K562 (cell line): ENCODE data around the gene CACNA1C. TPM values are rescaled to one million over a fixed set of nuclear protein-coding genes. Genes with fewer than 3 reads are reported as not detected.

Experiments
- ATAC-seq: fragments of 200-7000 bp; cut with Tn5 transposase; 3 replicates; pipeline ENCODE4 v1.9.1; 2020; ENCODE audit warnings: moderate library complexity
- BruUV-seq: library from RNA; stranded (reverse); fragments of 400-500 nt; replicated peaks from 2 replicates; lab custom pipeline; 2021; lab: Mats Ljungman, UMichigan
- CTCF ChIA-PET: fragments of 300-600 bp; formaldehyde crosslinking; extraction: SDS; loops from one replicate; lab custom pipeline; 2021; ENCODE audit warnings: low intra/inter-chr PET ratio; lab: Yijun Ruan, JAX
- POLR2A ChIA-PET: fragments of 300-600, 350-650 bp; sonication (Branson Sonifier 250); formaldehyde crosslinking; extraction: SDS; loops from one replicate; lab custom pipeline; 2021; ENCODE audit warnings: antibody characterized with exemption, inconsistent platforms; lab: Yijun Ruan, JAX
- DNase-seq, 4 experiments: peaks; one replicate each; pipeline versions ENCODE4 v3.0.0 to v3.0.0-alpha.2; 2011 to 2018; ENCODE audit warnings: low spot score in 3 of 4, mixed read lengths in 3 of 4; ENCODE audit errors: extremely low read depth in 1 of 4
- FAIRE-seq: peaks from 2 replicates; lab custom pipeline; 2011; peaks lifted over from hg19 to GRCh38; lab: Jason Lieb, UNC
- H2AFZ ChIP-seq: 2 replicates; pipeline ENCODE4 v1.6.0; 2011; ENCODE audit warnings: low read depth, low read length, control low read depth, inconsistent platforms
- H3K27ac ChIP-seq: fragments of 200-600 bp; 3 replicates; pipeline ENCODE4 v1.8.0; 2011; ENCODE audit warnings: low read depth, mild to moderate bottlenecking, control low read depth, inconsistent platforms, low read length, moderate library complexity, mixed read lengths; ENCODE audit errors: extremely low read depth
- H3K27me3 ChIP-seq, 2 experiments: fragments of 300-600 bp in 1 of 2; 2 replicates in 1 of 2; 3 replicates in 1 of 2; pipeline versions ENCODE4 v1.6.0 to v1.8.0; 2011; ENCODE audit warnings: inconsistent platforms in 2 of 2, low read length in 2 of 2, mild to moderate bottlenecking in 1 of 2, mixed read lengths in 1 of 2, moderate library complexity in 1 of 2; ENCODE audit not compliant: control insufficient read depth in 2 of 2, insufficient read depth in 2 of 2
- H3K36me3 ChIP-seq: fragments of 300-600 bp; 3 replicates; pipeline ENCODE4 v1.8.0; 2011; ENCODE audit warnings: mild to moderate bottlenecking, low read length, inconsistent platforms; ENCODE audit not compliant: control insufficient read depth, insufficient read depth
- H3K4me1 ChIP-seq, 2 experiments: fragments of 200-600 bp in 1 of 2; replicated peaks in 1 of 2; 2 replicates in 1 of 2; 3 replicates in 1 of 2; pipeline versions ENCODE4 v1.5.1 to v1.8.0; 2011; ENCODE audit warnings: inconsistent platforms in 2 of 2, low read length in 2 of 2, mild to moderate bottlenecking in 1 of 2, mixed read lengths in 1 of 2, moderate library complexity in 1 of 2; ENCODE audit not compliant: control insufficient read depth in 2 of 2, insufficient read depth in 2 of 2
- H3K4me2 ChIP-seq: 2 replicates; pipeline ENCODE4 v1.6.1; 2011; ENCODE audit warnings: low read length, control low read depth, inconsistent platforms, mixed read lengths; ENCODE audit not compliant: insufficient read depth
- H3K4me3 ChIP-seq: fragments of 200-600 bp; sonication (generic), shearing (Covaris generic); 2 replicates; pipeline ENCODE4 v1.5.1; 2016; ENCODE audit warnings: control low read depth, inconsistent platforms
- H3K79me2 ChIP-seq: fragments of 200-600 bp; 3 replicates; pipeline ENCODE4 v1.8.0; 2011; ENCODE audit warnings: low read length, inconsistent platforms; ENCODE audit not compliant: control insufficient read depth, insufficient read depth
- H3K9ac ChIP-seq, 2 experiments: 2 replicates each; pipeline versions ENCODE4 v1.6.0 to v1.6.1; 2011; ENCODE audit warnings: low read depth in 2 of 2, low read length in 2 of 2, control low read depth in 1 of 2, inconsistent platforms in 1 of 2, mild to moderate bottlenecking in 1 of 2, mixed read lengths in 1 of 2; ENCODE audit not compliant: insufficient read depth in 1 of 2
- H3K9me1 ChIP-seq: one replicate; pipeline ENCODE4 v1.6.0; 2011; ENCODE audit warnings: inconsistent platforms, mild to moderate bottlenecking, low read length, moderate library complexity; ENCODE audit not compliant: control insufficient read depth, insufficient read depth
- H3K9me3 ChIP-seq: replicated peaks from 2 replicates; pipeline ENCODE4 v1.5.1; 2011; ENCODE audit warnings: low read depth, low read length, inconsistent platforms; ENCODE audit not compliant: control insufficient read depth, insufficient read depth
- H4K20me1 ChIP-seq: replicated peaks from 2 replicates; pipeline ENCODE4 v1.6.1; 2011; ENCODE audit warnings: low read length, inconsistent platforms, mixed read lengths; ENCODE audit not compliant: control insufficient read depth, insufficient read depth
- BRF1 ChIP-seq: IDR thresholded peaks from 3 replicates; pipeline ENCODE4 v1.6.1; 2011; ENCODE audit warnings: borderline replicate concordance, mild to moderate bottlenecking; ENCODE audit not compliant: insufficient read length; ENCODE audit errors: extremely low read depth
- CHD2 ChIP-seq: IDR thresholded peaks from 2 replicates; pipeline ENCODE4 v1.6.1; 2011; ENCODE audit warnings: low read depth, low read length
- CREBBP ChIP-seq: IDR thresholded peaks from one replicate; pipeline ENCODE4 v1.6.1; 2012; ENCODE audit warnings: low read depth, mild to moderate bottlenecking, control low read depth, inconsistent platforms, low read length
- ELF2 ChIP-seq: fragments of 250-450 bp; sonication (Bioruptor Pico); IDR thresholded peaks from 2 replicates; pipeline ENCODE4 v1.5.0; 2021; ENCODE audit warnings: mild to moderate bottlenecking
- FIP1L1 ChIP-seq: fragments of 200-400 bp; formaldehyde crosslinking; IDR thresholded peaks from 2 replicates; pipeline ENCODE4 v1.6.1; 2018; ENCODE audit warnings: mild to moderate bottlenecking, low read depth, low read length; ENCODE audit not compliant: poor library complexity, severe bottlenecking
- GTF2F1 ChIP-seq: IDR thresholded peaks from 2 replicates; pipeline ENCODE4 v1.6.1; 2011; ENCODE audit warnings: low read depth, low read length, improper control_type of control experiment
- HNRNPK ChIP-seq: fragments of 200-400 bp; formaldehyde crosslinking; IDR thresholded peaks from one replicate; pipeline ENCODE4 v1.6.1; 2018; ENCODE audit warnings: mild to moderate bottlenecking, low read depth, low read length; ENCODE audit not compliant: poor library complexity, severe bottlenecking
- HNRNPUL1 ChIP-seq: fragments of 200-400 bp; formaldehyde crosslinking; IDR thresholded peaks from 2 replicates; pipeline ENCODE4 v1.6.1; 2017; ENCODE audit warnings: low read length
- MIER1 ChIP-seq: fragments of 450-650 bp; IDR thresholded peaks from 2 replicates; pipeline ENCODE4 v1.6.1; 2016; ENCODE audit warnings: antibody characterized with exemption, mild to moderate bottlenecking, low read depth
- POLR2AphosphoS5 ChIP-seq: IDR thresholded peaks from 2 replicates; pipeline ENCODE4 v1.6.1; 2011; ENCODE audit warnings: mild to moderate bottlenecking, low read depth, low read length, moderate library complexity; ENCODE audit not compliant: control insufficient read depth, insufficient read depth
- ZNF165 ChIP-seq: fragments of 250-450 bp; sonication (Bioruptor Pico); IDR thresholded peaks from 2 replicates; pipeline ENCODE4 v1.4.0; 2020; ENCODE audit warnings: borderline replicate concordance
- ZNF217 ChIP-seq: sonication (generic); formaldehyde crosslinking; IDR thresholded peaks from 2 replicates; pipeline ENCODE4 v1.8.0; 2022; ENCODE audit warnings: mild to moderate bottlenecking, missing genetic modification reagents
- ZNF444 ChIP-seq: fragments of 250-450 bp; sonication (Bioruptor Pico); IDR thresholded peaks from 2 replicates; pipeline ENCODE4 v1.4.0; 2020; ENCODE audit warnings: mild to moderate bottlenecking, moderate library complexity
- ZNF695 ChIP-seq: fragments of 450-650 bp; formaldehyde crosslinking; IDR thresholded peaks from 2 replicates; pipeline ENCODE4 v1.4.0; 2020; ENCODE audit warnings: mild to moderate bottlenecking, moderate library complexity
- WGBS: fragments of 100-300 bp; shearing (Covaris generic); methylation state at CpG from one replicate; pipeline ENCODE4 v1.1.6; 2016; ENCODE audit warnings: low coverage, mixed read lengths; ENCODE audit not compliant: insufficient coverage; ENCODE audit errors: missing lambda C conversion rate; 5-methylcytosine and 5-hydroxymethylcytosine counted together
- in situ Hi-C: fragments of 300-500 bp; cut with MboI; formaldehyde crosslinking; loops from 4 replicates; pipeline ENCODE4 v1.15.0; 2018; ENCODE audit warnings: inconsistent platforms, mixed read lengths
- intact Hi-C: fragments of 100-400 bp; cut with micrococcal nuclease; formaldehyde crosslinking; loops from 2 replicates; pipeline ENCODE4 v1.14.2; 2022
- polyA plus RNA-seq, 8 experiments: library from polyadenylated mRNA; depleted of rRNA in 4 of 8; stranded (reverse) in 5 of 8; unstranded in 3 of 8; fragments of >200 nt; fragmentation: Nextera tagmentation in 2 of 8; fragmentation: Illumina TruSeq in 1 of 8; extraction: Ambion mirVana in 2 of 8; extraction: Trizol in 1 of 8; gene quantifications; 2 replicates each; pipeline versions ENCODE4 v1.2.1 to v1.2.3, GENCODE V29; 2011 to 2014; ENCODE audit warnings: inconsistent platforms in 1 of 8, missing spikeins in 1 of 8
- total RNA-seq, 7 experiments: library from RNA; depleted of rRNA in 6 of 7; stranded (reverse); fragments of >200 nt in 6 of 7; fragmentation: Illumina TruSeq in 2 of 7; extraction: Trizol in 2 of 7; gene quantifications; 2 replicates each; pipeline versions ENCODE4 v1.2.1 to v1.2.3, GENCODE V29; 2011 to 2021; ENCODE audit warnings: low replicate concordance in 1 of 7
- TF ChIP-seq, protein P1 (sequence below): fragments of 450-650 bp; IDR thresholded peaks from 2 replicates; pipeline ENCODE4 v1.6.1; 2018; ENCODE audit warnings: mild to moderate bottlenecking, low read depth; ENCODE audit not compliant: partially characterized antibody
- TF ChIP-seq, protein P2 (sequence below): fragments of 250-450 bp; sonication (Bioruptor Pico); IDR thresholded peaks from 2 replicates; pipeline ENCODE4 v1.8.0; 2022; ENCODE audit warnings: moderate library complexity, mild to moderate bottlenecking, inconsistent platforms
- TF ChIP-seq, protein P3 (sequence below): fragments of 250-450 bp; sonication (Bioruptor Pico); IDR thresholded peaks from 2 replicates; pipeline ENCODE4 v1.9.0; 2021; ENCODE audit warnings: mild to moderate bottlenecking

CACNA1C gene
- total and polyA plus RNA-seq, 9 of the 15 experiments (the other 6 are each of a cell fraction or from before 2014, with no cell fraction given): not detected

DNA sequence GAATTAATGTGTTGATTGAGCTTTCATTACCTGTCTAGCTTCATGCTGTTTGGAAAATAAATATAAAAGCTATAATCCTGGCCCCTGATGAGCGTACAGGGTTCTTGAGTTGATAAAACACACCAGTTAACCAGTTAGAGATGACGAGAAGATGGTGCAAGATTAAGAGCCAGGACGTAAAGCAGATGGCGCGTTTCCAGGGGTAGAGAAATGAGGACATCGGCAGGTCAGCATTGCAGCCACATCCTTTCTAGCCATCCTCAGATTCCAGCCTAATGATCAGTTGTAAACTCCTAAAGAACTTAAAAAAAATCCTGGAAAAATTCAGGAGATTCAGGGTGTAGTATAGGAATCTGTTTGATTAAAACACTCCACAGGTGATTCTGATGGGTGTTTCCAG is 203.7 kb downstream of the CACNA1C start (continued):
- TF ChIP-seq, protein P1, sequence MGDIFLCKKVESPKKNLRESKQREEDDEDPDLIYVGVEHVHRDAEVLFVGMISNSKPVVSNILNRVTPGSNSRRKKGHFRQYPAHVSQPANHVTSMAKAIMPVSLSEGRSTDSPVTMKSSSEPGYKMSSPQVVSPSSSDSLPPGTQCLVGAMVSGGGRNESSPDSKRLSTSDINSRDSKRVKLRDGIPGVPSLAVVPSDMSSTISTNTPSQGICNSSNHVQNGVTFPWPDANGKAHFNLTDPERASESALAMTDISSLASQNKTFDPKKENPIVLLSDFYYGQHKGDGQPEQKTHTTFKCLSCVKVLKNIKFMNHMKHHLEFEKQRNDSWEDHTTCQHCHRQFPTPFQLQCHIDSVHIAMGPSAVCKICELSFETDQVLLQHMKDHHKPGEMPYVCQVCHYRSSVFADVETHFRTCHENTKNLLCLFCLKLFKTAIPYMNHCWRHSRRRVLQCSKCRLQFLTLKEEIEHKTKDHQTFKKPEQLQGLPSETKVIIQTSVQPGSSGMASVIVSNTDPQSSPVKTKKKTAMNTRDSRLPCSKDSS: no peak
- TF ChIP-seq BRF1 (no peak), MIER1 (no peak)
- TF ChIP-seq, protein P2, sequence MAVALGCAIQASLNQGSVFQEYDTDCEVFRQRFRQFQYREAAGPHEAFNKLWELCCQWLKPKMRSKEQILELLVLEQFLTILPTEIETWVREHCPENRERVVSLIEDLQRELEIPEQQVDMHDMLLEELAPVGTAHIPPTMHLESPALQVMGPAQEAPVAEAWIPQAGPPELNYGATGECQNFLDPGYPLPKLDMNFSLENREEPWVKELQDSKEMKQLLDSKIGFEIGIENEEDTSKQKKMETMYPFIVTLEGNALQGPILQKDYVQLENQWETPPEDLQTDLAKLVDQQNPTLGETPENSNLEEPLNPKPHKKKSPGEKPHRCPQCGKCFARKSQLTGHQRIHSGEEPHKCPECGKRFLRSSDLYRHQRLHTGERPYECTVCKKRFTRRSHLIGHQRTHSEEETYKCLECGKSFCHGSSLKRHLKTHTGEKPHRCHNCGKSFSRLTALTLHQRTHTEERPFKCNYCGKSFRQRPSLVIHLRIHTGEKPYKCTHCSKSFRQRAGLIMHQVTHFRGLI: no peak

DNA sequence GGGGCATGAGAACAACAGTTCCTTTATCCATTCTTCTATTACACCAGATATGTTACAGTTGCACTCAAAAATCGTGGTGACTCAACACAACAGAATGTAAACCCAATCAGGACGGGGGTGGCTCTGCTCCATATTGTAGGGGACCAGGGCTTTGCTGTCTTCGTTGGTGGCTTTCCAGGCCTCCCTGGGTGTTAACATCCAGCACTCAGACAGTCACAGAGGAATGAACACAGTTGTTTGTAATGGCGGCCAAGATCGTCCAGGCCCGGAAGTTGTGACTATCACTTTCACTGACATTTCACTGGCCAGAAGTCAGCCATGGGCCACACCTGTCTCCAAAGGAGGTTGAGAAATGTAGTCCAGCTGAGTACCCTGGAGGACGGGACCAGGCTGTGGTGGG is 204.1 kb downstream of the CACNA1C start:
- no peak overlapping the region for H3K4me3 ChIP-seq
- ATAC-seq: no peak
- H3K9ac ChIP-seq: no peak overlapping the region
- no peaks in the 10 kb centered on the region for H3K9me1 ChIP-seq
- no peaks in the 10 kb centered on the region for H3K4me1 ChIP-seq
- DNase-seq: no peak
- H3K79me2 ChIP-seq: no peaks in the 10 kb centered on the region
- WGBS: 0% methylated on average over 6 of the region's 7 CpGs
- no peak overlapping the region for H3K27ac ChIP-seq
- H3K36me3 ChIP-seq: no peaks in the 10 kb centered on the region
- in situ Hi-C loops: no loop called here
- H3K4me2 ChIP-seq: no peak overlapping the region
- TF ChIP-seq ZNF217: no peak
- no peak for TF ChIP-seq GTF2F1
- no peak for TF ChIP-seq CHD2
- TF ChIP-seq ZNF444 (CRISPR knock-in tag): no peak
- no peak for TF ChIP-seq POLR2AphosphoS5
- TF ChIP-seq HNRNPK: no peak
- TF ChIP-seq, protein P3, sequence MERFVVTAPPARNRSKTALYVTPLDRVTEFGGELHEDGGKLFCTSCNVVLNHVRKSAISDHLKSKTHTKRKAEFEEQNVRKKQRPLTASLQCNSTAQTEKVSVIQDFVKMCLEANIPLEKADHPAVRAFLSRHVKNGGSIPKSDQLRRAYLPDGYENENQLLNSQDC (CRISPR knock-in tag): no peak
- TF ChIP-seq CREBBP: no peak
- TF ChIP-seq ZNF695: no peak
- no peak for TF ChIP-seq HNRNPUL1
- TF ChIP-seq ELF2: no peak
- no peak for TF ChIP-seq ZNF165 (CRISPR knock-in tag)
- TF ChIP-seq FIP1L1: no peak
- TF ChIP-seq, all 486 proteins: peak for 0
- ChIA-PET CTCF (no interaction called here), POLR2A (no interaction called here)
- no peak for FAIRE-seq
- BruUV-seq: no TSS peak
- Histone ChIP-seq H3K9me3 (peaks cover 4% of the 10 kb centered on the region), H3K27me3 (no peaks in the 10 kb centered on the region; a peak in 1 of 5 replicates), H2AFZ (no peak overlapping the region), H4K20me1 (no peaks in the 10 kb centered on the region)
- intact Hi-C loops: no loop called here
